ENCODE measurements around the gene BIRC6.

GRCh38 chr2:32453242-32454062 lies 96.6 kb downstream of the BIRC6 start:
- TF ChIP-seq NFE2L2 (IDR thresholded peaks at IDR 0.05; ENCODE audit: low read depth, low read length) (no peak), CTCF (conservative IDR thresholded peaks at IDR 0.05; ENCODE audit: low read depth, low read length) (no peak), MAFK (IDR thresholded peaks at IDR 0.05; ENCODE audit: low read depth, low read length) (no peak), POLR2A (IDR thresholded peaks at IDR 0.05; ENCODE audit: low read depth, low read length) (no peak), CEBPB (IDR thresholded peaks at IDR 0.05; ENCODE audit: low read depth, low read length) (no peak), FOS (IDR thresholded peaks at IDR 0.05; ENCODE audit: low read depth, low read length) (no peak), MXI1 (IDR thresholded peaks at IDR 0.05; ENCODE audit: borderline replicate concordance, low read depth, low read length) (no peak)
